ENCODE measurements around the gene RELT. TPM values are rescaled to one million over a fixed set of nuclear protein-coding genes. Genes with fewer than 3 reads are reported as not detected.

RELT gene
- polyA plus RNA-seq, 1 experiment, result 1.1 TPM

- TF ChIP-seq CTCF (IDR thresholded peaks at IDR 0.05; ENCODE audit: low read depth, low read length), result no peak
- no peak overlapping the region for H3K27ac ChIP-seq (ENCODE audit: low read depth, low read length)
- no peaks in the 10 kb centered on the region for H3K9me3 ChIP-seq (ENCODE audit: control insufficient read depth, insufficient read depth, low read length)
- DNase-seq (ENCODE audit: low read depth, low spot score), result no peak
- no peaks in the 10 kb centered on the region for H3K27me3 ChIP-seq (ENCODE audit: control insufficient read depth, insufficient read depth, low read length)
- ChIA-PET CTCF (interaction anchor here (0.8 to 1.3 kb wide), 3 partner anchors 48 to 305 kb away, joined by 3 read pairs; no protein-coding TSS in a partner anchor), POLR2A (no interaction called here)
- no peak overlapping the region for H3K4me3 ChIP-seq (ENCODE audit: low read depth, low read length)
Observed at GRCh38 chr11:73355109-73355508, 21.1 kb upstream of the RELT start.

GRCh38 chr11:73356979-73357860 lies 19.0 kb upstream of the RELT start:
- DNase-seq (ENCODE audit: low read depth, low spot score), result no peak
- H3K27me3 ChIP-seq (ENCODE audit: control insufficient read depth, insufficient read depth, low read length), result no peaks in the 10 kb centered on the region
- no peak overlapping the region for H3K4me3 ChIP-seq (ENCODE audit: low read depth, low read length)
- no peak overlapping the region for H3K27ac ChIP-seq (ENCODE audit: low read depth, low read length)
- ChIA-PET POLR2A (interaction anchor here (1.8 kb wide), 1 partner anchor 19 kb away, joined by 4 read pairs; the partner anchor contains the start of gene RELT), CTCF (interaction anchor here (1.1 to 2.2 kb wide), 4 partner anchors 20 to 304 kb away, joined by 3 to 7 read pairs (median 4); no protein-coding TSS in a partner anchor)
- no peak for TF ChIP-seq CTCF (IDR thresholded peaks at IDR 0.05; ENCODE audit: low read depth, low read length)
- no peaks in the 10 kb centered on the region for H3K9me3 ChIP-seq (ENCODE audit: control insufficient read depth, insufficient read depth, low read length)

- TF ChIP-seq CTCF (IDR thresholded peaks at IDR 0.05; ENCODE audit: low read depth, low read length), result no peak
- no peaks in the 10 kb centered on the region for H3K9me3 ChIP-seq (ENCODE audit: control insufficient read depth, insufficient read depth, low read length)
- POLR2A ChIA-PET, result no interaction called here
- H3K27me3 ChIP-seq (ENCODE audit: control insufficient read depth, insufficient read depth, low read length), result no peaks in the 10 kb centered on the region
- CTCF ChIA-PET, result interaction anchor here (0.5 to 2.2 kb wide), 6 partner anchors 21 to 322 kb away, joined by 3 to 7 read pairs (median 4); no protein-coding TSS in a partner anchor
- no peak for DNase-seq (ENCODE audit: low read depth, low spot score)
- H3K4me3 ChIP-seq (ENCODE audit: low read depth, low read length), result no peak overlapping the region
- no peak overlapping the region for H3K27ac ChIP-seq (ENCODE audit: low read depth, low read length)
Observed at GRCh38 chr11:73358071-73358470, 18.1 kb upstream of the RELT start.

GRCh38 chr11:73359341-73359740 lies 16.9 kb upstream of the RELT start:
- Histone ChIP-seq H3K4me3 (ENCODE audit: low read depth, low read length) (no peak overlapping the region), H3K27me3 (ENCODE audit: control insufficient read depth, insufficient read depth, low read length) (no peaks in the 10 kb centered on the region), H3K9me3 (ENCODE audit: control insufficient read depth, insufficient read depth, low read length) (no peaks in the 10 kb centered on the region), H3K27ac (ENCODE audit: low read depth, low read length) (no peak overlapping the region)
- ChIA-PET CTCF (interaction anchor here (0.6 to 7.3 kb wide), 3 partner anchors 8 to 634 kb away, joined by 3 to 74 read pairs (median 13); no protein-coding TSS in a partner anchor), POLR2A (interaction anchor here (1.0 kb wide), 1 partner anchor 13 kb away, joined by 3 read pairs; no protein-coding TSS in a partner anchor)
- DNase-seq (ENCODE audit: low read depth, low spot score), result no peak
- no peak for TF ChIP-seq CTCF (IDR thresholded peaks at IDR 0.05; ENCODE audit: low read depth, low read length)
